GM06990 (cell line): ENCODE measurements around the gene TMEM184A.

Experiments
- DNase-seq: peaks from one replicate; pipeline ENCODE4 v3.0.0-alpha.2; 2011; ENCODE audit not compliant: insufficient read length; ENCODE audit errors: extremely low read depth
- H3K27me3 ChIP-seq: replicated peaks from 2 replicates; pipeline ENCODE4 v1.6.0; 2011; ENCODE audit warnings: low read length; ENCODE audit not compliant: control insufficient read depth, insufficient read depth
- H3K36me3 ChIP-seq: 2 replicates; pipeline ENCODE4 v1.5.1; 2011; ENCODE audit warnings: low read length; ENCODE audit not compliant: control insufficient read depth, insufficient read depth
- H3K4me3 ChIP-seq: replicated peaks from 2 replicates; pipeline ENCODE4 v1.5.1; 2011; ENCODE audit warnings: low read depth, mild to moderate bottlenecking, control low read depth, low read length
- CTCF ChIP-seq: IDR thresholded peaks from 2 replicates; pipeline ENCODE4 v1.5.1; 2011; ENCODE audit warnings: low read length, control low read depth, mild to moderate bottlenecking, inconsistent platforms; ENCODE audit not compliant: insufficient read depth, poor library complexity, severe bottlenecking

The TMEM184A gene

GRCh38 chr7:1494866-1495563, 61.0 kb downstream of the TMEM184A start:
- H3K36me3 ChIP-seq = peaks cover 38% of the 10 kb centered on the region
- DNase-seq = no peak
- no peaks in the 10 kb centered on the region for H3K27me3 ChIP-seq
- no peak overlapping the region for H3K4me3 ChIP-seq
- TF ChIP-seq CTCF = no peak

- TF ChIP-seq CTCF = no peak
- H3K36me3 ChIP-seq = peaks cover 38% of the 10 kb centered on the region
These were observed 61.6 kb downstream of the TMEM184A start for GRCh38 chr7:1494447-1494846.

GRCh38 chr7:1493571-1493970, 62.4 kb downstream of the TMEM184A start:
- no peak for DNase-seq
- no peak for TF ChIP-seq CTCF

More at GRCh38 chr7:1494447-1494846, 61.6 kb downstream of the TMEM184A start:
- DNase-seq = no peak
- Histone ChIP-seq H3K4me3 (no peak overlapping the region), H3K27me3 (no peaks in the 10 kb centered on the region)

DNA sequence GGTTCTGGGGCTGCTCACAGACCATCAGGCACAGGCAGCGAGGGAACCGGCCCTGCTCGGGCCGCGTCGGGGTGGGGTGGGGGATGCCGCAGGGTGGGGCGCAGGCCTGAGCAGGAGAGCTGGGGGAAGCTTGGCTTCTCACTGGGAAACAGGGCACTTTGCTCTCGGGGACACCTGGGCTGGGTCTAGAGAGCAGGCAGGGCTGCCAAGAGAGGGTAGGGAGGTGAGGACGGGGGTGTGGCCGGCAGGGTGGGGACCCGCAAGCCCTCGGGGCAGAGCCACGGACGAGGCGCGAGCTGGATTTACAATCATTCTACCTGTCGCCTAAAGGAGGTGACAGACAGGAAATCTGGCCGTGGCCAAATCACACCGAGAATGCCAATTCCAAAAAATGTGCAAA, 62.9 kb downstream of the TMEM184A start:
- no peak overlapping the region for H3K4me3 ChIP-seq
- H3K36me3 ChIP-seq = peaks cover 41% of the 10 kb centered on the region
- DNase-seq = no peak
- no peaks in the 10 kb centered on the region for H3K27me3 ChIP-seq
- no peak for TF ChIP-seq CTCF

More at GRCh38 chr7:1493571-1493970, 62.4 kb downstream of the TMEM184A start:
- H3K36me3 ChIP-seq = peaks cover 42% of the 10 kb centered on the region
- no peak overlapping the region for H3K4me3 ChIP-seq
- no peaks in the 10 kb centered on the region for H3K27me3 ChIP-seq

GRCh38 chr7:1492640-1493039, 63.4 kb downstream of the TMEM184A start:
- Histone ChIP-seq H3K27me3 (no peaks in the 10 kb centered on the region), H3K36me3 (peaks cover 43% of the 10 kb centered on the region), H3K4me3 (no peak overlapping the region)
- DNase-seq = no peak
- no peak for TF ChIP-seq CTCF
